ENCODE measurements around the gene FKBP7.

FKBP7 gene

DNA sequence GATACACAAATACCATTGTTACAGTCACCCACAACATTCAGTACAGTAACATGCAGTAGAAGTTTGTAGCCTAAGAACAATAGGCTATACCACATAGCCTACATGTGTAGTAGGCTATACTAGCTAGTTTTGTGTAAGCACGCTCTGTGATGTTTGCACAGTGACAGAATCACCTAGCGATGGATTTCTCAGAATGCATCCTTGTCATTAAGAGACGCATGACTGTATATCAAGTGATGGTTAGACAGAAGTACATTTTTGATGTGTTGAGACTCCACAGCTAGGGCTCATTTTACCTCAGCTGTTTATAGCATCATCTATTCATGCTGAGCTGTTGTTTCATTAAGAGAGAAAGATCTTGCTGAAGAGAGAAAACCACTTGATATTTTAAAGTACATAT lies 21.2 kb upstream of the FKBP7 start:
- no peak for ATAC-seq
- TF ChIP-seq, protein P1, sequence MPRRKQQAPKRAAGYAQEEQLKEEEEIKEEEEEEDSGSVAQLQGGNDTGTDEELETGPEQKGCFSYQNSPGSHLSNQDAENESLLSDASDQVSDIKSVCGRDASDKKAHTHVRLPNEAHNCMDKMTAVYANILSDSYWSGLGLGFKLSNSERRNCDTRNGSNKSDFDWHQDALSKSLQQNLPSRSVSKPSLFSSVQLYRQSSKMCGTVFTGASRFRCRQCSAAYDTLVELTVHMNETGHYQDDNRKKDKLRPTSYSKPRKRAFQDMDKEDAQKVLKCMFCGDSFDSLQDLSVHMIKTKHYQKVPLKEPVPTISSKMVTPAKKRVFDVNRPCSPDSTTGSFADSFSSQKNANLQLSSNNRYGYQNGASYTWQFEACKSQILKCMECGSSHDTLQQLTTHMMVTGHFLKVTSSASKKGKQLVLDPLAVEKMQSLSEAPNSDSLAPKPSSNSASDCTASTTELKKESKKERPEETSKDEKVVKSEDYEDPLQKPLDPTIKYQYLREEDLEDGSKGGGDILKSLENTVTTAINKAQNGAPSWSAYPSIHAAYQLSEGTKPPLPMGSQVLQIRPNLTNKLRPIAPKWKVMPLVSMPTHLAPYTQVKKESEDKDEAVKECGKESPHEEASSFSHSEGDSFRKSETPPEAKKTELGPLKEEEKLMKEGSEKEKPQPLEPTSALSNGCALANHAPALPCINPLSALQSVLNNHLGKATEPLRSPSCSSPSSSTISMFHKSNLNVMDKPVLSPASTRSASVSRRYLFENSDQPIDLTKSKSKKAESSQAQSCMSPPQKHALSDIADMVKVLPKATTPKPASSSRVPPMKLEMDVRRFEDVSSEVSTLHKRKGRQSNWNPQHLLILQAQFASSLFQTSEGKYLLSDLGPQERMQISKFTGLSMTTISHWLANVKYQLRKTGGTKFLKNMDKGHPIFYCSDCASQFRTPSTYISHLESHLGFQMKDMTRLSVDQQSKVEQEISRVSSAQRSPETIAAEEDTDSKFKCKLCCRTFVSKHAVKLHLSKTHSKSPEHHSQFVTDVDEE (CRISPR knock-in tag; IDR thresholded peaks at IDR 0.05) = no peak
- no peak for TF ChIP-seq ZFP3 (CRISPR knock-in tag; IDR thresholded peaks at IDR 0.05)
- TF ChIP-seq ZNF70 (CRISPR knock-in tag; IDR thresholded peaks at IDR 0.05) = no peak
- TF ChIP-seq, protein P2, sequence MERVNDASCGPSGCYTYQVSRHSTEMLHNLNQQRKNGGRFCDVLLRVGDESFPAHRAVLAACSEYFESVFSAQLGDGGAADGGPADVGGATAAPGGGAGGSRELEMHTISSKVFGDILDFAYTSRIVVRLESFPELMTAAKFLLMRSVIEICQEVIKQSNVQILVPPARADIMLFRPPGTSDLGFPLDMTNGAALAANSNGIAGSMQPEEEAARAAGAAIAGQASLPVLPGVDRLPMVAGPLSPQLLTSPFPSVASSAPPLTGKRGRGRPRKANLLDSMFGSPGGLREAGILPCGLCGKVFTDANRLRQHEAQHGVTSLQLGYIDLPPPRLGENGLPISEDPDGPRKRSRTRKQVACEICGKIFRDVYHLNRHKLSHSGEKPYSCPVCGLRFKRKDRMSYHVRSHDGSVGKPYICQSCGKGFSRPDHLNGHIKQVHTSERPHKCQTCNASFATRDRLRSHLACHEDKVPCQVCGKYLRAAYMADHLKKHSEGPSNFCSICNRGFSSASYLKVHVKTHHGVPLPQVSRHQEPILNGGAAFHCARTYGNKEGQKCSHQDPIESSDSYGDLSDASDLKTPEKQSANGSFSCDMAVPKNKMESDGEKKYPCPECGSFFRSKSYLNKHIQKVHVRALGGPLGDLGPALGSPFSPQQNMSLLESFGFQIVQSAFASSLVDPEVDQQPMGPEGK (CRISPR knock-in tag; IDR thresholded peaks at IDR 0.05; ENCODE audit: borderline replicate concordance) = no peak
- TF ChIP-seq SNAI2 (CRISPR knock-in tag; IDR thresholded peaks at IDR 0.05) = no peak
- TF ChIP-seq, protein P3, sequence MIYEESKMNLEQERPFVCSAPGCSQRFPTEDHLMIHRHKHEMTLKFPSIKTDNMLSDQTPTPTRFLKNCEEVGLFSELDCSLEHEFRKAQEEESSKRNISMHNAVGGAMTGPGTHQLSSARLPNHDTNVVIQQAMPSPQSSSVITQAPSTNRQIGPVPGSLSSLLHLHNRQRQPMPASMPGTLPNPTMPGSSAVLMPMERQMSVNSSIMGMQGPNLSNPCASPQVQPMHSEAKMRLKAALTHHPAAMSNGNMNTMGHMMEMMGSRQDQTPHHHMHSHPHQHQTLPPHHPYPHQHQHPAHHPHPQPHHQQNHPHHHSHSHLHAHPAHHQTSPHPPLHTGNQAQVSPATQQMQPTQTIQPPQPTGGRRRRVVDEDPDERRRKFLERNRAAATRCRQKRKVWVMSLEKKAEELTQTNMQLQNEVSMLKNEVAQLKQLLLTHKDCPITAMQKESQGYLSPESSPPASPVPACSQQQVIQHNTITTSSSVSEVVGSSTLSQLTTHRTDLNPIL (CRISPR knock-in tag; IDR thresholded peaks at IDR 0.05; ENCODE audit: low read depth) = no peak
- TF ChIP-seq ZNF565 (CRISPR knock-in tag; conservative IDR thresholded peaks at IDR 0.05; ENCODE audit: low read depth) = no peak
- TF ChIP-seq BACH2 (CRISPR knock-in tag; IDR thresholded peaks at IDR 0.05; ENCODE audit: borderline replicate concordance) = no peak
- no peak for TF ChIP-seq ESRRG (CRISPR knock-in tag; IDR thresholded peaks at IDR 0.05)
- TF ChIP-seq TOX (CRISPR knock-in tag; IDR thresholded peaks at IDR 0.05; ENCODE audit: borderline replicate concordance) = no peak

DNA sequence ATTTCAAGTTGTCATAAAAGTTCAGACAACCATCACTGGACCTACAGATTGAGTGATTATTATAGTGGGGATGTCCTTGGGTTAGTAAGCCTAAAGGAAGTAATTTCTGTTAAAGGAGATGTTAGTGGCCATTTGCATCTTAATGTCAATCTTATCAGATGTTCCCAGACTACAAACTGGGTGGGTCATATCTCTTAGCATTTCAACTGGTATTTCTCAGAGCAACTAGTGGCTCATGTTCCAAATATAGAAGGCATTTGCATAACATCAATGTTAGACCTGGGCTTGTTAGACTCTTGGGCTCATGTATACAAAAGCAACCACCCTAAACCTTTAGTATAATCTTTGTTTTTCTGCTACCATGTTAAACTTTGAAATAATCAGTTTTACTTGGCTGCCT lies 19.7 kb upstream of the FKBP7 start:
- no peak for TF ChIP-seq ZNF8 (CRISPR knock-in tag; IDR thresholded peaks at IDR 0.05)
- no peak for TF ChIP-seq ESRRG (CRISPR knock-in tag; IDR thresholded peaks at IDR 0.05)
- no peak for TF ChIP-seq RARB (CRISPR knock-in tag; IDR thresholded peaks at IDR 0.05)
- TF ChIP-seq ZFP3 (CRISPR knock-in tag; IDR thresholded peaks at IDR 0.05) = no peak
- TF ChIP-seq ZNF565 (CRISPR knock-in tag; conservative IDR thresholded peaks at IDR 0.05; ENCODE audit: low read depth) = no peak
- TF ChIP-seq OSR1 (CRISPR knock-in tag; IDR thresholded peaks at IDR 0.05) = no peak
- no peak for TF ChIP-seq GLIS3 (CRISPR knock-in tag; IDR thresholded peaks at IDR 0.05)
- TF ChIP-seq, protein P1 (CRISPR knock-in tag; IDR thresholded peaks at IDR 0.05) = no peak
- TF ChIP-seq, protein P2 (CRISPR knock-in tag; IDR thresholded peaks at IDR 0.05; ENCODE audit: borderline replicate concordance) = no peak
- TF ChIP-seq SNAI2 (CRISPR knock-in tag; IDR thresholded peaks at IDR 0.05) = no peak
- TF ChIP-seq PPARA (CRISPR knock-in tag; IDR thresholded peaks at IDR 0.05; ENCODE audit: borderline replicate concordance) = no peak
- TF ChIP-seq ARNTL (CRISPR knock-in tag; IDR thresholded peaks at IDR 0.05; ENCODE audit: borderline replicate concordance, low read depth) = no peak
- no peak for TF ChIP-seq ZNF70 (CRISPR knock-in tag; IDR thresholded peaks at IDR 0.05)
- no peak for TF ChIP-seq TCF4 (CRISPR knock-in tag; IDR thresholded peaks at IDR 0.05; ENCODE audit: borderline replicate concordance)
- TF ChIP-seq, protein P4, sequence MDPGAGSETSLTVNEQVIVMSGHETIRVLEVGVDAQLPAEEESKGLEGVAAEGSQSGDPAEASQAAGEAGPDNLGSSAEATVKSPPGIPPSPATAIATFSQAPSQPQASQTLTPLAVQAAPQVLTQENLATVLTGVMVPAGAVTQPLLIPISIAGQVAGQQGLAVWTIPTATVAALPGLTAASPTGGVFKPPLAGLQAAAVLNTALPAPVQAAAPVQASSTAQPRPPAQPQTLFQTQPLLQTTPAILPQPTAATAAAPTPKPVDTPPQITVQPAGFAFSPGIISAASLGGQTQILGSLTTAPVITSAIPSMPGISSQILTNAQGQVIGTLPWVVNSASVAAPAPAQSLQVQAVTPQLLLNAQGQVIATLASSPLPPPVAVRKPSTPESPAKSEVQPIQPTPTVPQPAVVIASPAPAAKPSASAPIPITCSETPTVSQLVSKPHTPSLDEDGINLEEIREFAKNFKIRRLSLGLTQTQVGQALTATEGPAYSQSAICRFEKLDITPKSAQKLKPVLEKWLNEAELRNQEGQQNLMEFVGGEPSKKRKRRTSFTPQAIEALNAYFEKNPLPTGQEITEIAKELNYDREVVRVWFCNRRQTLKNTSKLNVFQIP (CRISPR knock-in tag; IDR thresholded peaks at IDR 0.05; ENCODE audit: borderline replicate concordance, low read depth) = no peak
- no peak for TF ChIP-seq TOX (CRISPR knock-in tag; IDR thresholded peaks at IDR 0.05; ENCODE audit: borderline replicate concordance)
- no peak for TF ChIP-seq ZC3H10 (CRISPR knock-in tag; IDR thresholded peaks at IDR 0.05)
- TF ChIP-seq, protein P5, sequence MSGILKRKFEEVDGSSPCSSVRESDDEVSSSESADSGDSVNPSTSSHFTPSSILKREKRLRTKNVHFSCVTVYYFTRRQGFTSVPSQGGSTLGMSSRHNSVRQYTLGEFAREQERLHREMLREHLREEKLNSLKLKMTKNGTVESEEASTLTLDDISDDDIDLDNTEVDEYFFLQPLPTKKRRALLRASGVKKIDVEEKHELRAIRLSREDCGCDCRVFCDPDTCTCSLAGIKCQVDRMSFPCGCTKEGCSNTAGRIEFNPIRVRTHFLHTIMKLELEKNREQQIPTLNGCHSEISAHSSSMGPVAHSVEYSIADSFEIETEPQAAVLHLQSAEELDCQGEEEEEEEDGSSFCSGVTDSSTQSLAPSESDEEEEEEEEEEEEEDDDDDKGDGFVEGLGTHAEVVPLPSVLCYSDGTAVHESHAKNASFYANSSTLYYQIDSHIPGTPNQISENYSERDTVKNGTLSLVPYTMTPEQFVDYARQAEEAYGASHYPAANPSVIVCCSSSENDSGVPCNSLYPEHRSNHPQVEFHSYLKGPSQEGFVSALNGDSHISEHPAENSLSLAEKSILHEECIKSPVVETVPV (CRISPR knock-in tag; IDR thresholded peaks at IDR 0.05) = no peak
- TF ChIP-seq, protein P3 (CRISPR knock-in tag; IDR thresholded peaks at IDR 0.05; ENCODE audit: low read depth) = no peak
- ATAC-seq = no peak

Measured in SK-N-SH treated with all-trans-retinoic acid at 6 μM for 48 hours (cell line).